PFSK-1 (cell line): ENCODE data around the gene MCM3AP.

ENCODE experiments used
- FOXP2 ChIP-seq: optimal IDR thresholded peaks from 2 replicates; pipeline ENCODE3; 2011; ENCODE audit warnings: borderline replicate concordance, control low read depth, inconsistent platforms; ENCODE audit not compliant: insufficient read depth; ENCODE audit errors: extremely low read length, extremely low read depth
- POLR2AphosphoS5 ChIP-seq: IDR thresholded peaks from 2 replicates; pipeline ENCODE4 v1.6.1; 2012; ENCODE audit warnings: low read depth, mild to moderate bottlenecking, control low read depth, low read length, moderate library complexity
- SIN3A ChIP-seq: IDR thresholded peaks from 2 replicates; pipeline ENCODE4 v1.6.1; 2012; ENCODE audit warnings: mild to moderate bottlenecking, low read length, moderate library complexity, borderline replicate concordance; ENCODE audit not compliant: insufficient read depth
- TAF1 ChIP-seq: IDR thresholded peaks from 2 replicates; pipeline ENCODE4 v1.6.1; 2012; ENCODE audit warnings: low read length, control low read depth, borderline replicate concordance; ENCODE audit not compliant: insufficient read depth
- TF ChIP-seq, protein P1 (sequence below), 2 experiments: IDR thresholded peaks; 2 replicates each; pipeline versions ENCODE4 v1.6.1 to v1.8.0; 2011 to 2012; ENCODE audit warnings: low read depth in 2 of 2, low read length in 2 of 2, control low read depth in 1 of 2, inconsistent platforms in 1 of 2, mild to moderate bottlenecking in 1 of 2, moderate library complexity in 1 of 2; ENCODE audit not compliant: insufficient read depth in 1 of 2

Gene MCM3AP

DNA sequence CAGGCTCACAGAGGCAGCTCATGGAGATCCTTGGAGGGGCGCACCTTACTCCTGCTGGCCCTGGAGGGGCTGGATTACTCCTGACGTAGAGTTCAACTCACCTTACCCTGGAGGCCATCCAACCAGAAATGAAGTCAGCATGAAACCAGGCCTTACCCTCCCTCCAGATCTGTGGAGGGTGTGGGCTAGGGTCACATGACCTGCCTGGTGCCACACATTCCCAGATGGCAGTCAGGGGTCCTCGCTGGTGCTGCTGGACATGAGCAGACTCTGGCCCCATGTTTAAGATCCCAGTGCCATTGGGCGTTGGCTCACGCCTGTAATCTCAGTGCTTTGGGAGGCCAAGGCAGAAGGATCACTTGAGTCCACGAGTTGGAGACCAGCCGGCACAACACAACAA, 33.8 kb upstream of the MCM3AP start:
- TF ChIP-seq, protein P1, sequence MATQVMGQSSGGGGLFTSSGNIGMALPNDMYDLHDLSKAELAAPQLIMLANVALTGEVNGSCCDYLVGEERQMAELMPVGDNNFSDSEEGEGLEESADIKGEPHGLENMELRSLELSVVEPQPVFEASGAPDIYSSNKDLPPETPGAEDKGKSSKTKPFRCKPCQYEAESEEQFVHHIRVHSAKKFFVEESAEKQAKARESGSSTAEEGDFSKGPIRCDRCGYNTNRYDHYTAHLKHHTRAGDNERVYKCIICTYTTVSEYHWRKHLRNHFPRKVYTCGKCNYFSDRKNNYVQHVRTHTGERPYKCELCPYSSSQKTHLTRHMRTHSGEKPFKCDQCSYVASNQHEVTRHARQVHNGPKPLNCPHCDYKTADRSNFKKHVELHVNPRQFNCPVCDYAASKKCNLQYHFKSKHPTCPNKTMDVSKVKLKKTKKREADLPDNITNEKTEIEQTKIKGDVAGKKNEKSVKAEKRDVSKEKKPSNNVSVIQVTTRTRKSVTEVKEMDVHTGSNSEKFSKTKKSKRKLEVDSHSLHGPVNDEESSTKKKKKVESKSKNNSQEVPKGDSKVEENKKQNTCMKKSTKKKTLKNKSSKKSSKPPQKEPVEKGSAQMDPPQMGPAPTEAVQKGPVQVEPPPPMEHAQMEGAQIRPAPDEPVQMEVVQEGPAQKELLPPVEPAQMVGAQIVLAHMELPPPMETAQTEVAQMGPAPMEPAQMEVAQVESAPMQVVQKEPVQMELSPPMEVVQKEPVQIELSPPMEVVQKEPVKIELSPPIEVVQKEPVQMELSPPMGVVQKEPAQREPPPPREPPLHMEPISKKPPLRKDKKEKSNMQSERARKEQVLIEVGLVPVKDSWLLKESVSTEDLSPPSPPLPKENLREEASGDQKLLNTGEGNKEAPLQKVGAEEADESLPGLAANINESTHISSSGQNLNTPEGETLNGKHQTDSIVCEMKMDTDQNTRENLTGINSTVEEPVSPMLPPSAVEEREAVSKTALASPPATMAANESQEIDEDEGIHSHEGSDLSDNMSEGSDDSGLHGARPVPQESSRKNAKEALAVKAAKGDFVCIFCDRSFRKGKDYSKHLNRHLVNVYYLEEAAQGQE (IDR thresholded peaks at IDR 0.05; ENCODE audit: insufficient read depth in 1 of 2, low read depth in 2 of 2, low read length in 2 of 2), result no peak
- no peak for TF ChIP-seq FOXP2
- no peak for TF ChIP-seq TAF1
- no peak for TF ChIP-seq POLR2AphosphoS5
- no peak for TF ChIP-seq SIN3A

- TF ChIP-seq POLR2AphosphoS5, result peak; percentile 39; the same call in 1 of the 2 replicates
- TF ChIP-seq FOXP2, result no peak
Measured at GRCh38 chr21:46318464-46318845, 33.0 kb upstream of the MCM3AP start.

DNA sequence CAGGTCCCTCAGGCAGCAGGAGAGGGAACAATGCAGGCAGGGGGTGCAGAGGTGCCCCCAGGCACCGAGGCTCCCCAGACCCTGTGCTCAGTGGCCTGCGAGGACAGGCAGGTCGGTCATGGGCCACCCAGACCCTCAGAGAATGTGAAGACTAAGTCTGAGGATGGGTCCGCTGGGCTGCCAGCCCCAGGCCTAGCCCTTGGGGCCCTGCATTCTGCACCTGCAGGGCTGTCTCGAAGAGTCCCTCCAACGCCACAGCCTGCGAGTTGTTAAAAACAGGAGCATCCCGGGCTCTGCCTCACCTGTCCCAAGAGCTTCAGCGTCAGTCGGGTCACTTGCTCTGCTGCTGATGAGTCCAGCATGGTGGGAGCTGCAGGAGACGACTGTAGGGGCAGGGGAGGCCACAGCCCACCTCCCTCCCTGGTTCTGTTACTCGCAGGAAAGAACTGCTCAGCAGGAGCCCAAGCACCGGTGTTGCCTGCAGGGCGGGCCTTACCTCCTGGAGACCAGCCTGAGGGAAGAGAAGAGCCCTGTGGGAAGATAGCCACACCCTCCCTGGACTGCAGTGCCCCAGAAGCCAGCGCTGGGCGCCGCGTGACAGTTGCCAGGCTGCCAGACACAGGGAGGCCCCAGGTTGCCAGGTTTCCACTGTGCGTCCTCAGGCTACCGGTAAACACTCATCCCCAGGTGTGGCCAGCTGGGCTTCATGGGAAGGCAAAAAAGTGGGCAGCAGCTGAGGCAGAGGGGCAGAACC, 32.5 kb upstream of the MCM3AP start:
- TF ChIP-seq SIN3A, result no peak
- TF ChIP-seq FOXP2, result no peak
- no peak for TF ChIP-seq POLR2AphosphoS5
- TF ChIP-seq TAF1, result no peak
- TF ChIP-seq, protein P1 (IDR thresholded peaks at IDR 0.05; ENCODE audit: insufficient read depth in 1 of 2, low read depth in 2 of 2, low read length in 2 of 2), result no peak

DNA sequence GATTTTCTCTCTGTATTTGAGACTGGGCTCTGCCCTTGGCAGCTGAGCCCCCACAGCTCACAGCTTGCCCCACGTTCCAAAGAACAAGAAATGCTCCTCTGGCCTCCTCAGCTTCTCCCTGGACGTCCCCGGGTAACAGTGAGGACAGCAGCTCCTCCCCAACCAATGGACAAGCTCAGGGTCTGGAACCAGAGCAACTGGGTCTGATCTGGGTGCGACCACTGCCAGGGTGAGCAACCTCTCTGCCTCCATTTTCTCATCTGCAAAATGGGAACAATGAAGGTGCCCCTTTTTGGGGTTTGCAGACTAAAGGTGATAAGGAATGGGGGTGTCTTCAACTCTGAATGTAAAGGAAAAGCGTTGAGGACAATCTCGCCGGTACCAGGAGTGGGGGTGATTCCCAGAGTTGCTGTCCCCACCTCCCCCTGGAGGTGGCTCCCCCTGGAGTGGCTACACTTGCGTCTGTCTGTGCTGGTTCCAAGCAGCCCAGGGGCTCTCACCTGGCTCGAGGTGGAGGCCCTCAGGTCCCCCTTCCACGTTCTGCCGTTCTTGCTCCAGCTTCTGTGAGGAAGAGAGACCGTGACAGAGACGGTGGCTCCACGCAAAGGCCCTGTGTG, 31.4 kb upstream of the MCM3AP start:
- TF ChIP-seq FOXP2 (no peak), SIN3A (no peak), TAF1 (no peak), POLR2AphosphoS5 (no peak)

- TF ChIP-seq TAF1, result no peak
- TF ChIP-seq, protein P1 (IDR thresholded peaks at IDR 0.05; ENCODE audit: insufficient read depth in 1 of 2, low read depth in 2 of 2, low read length in 2 of 2), result no peak
- no peak for TF ChIP-seq POLR2AphosphoS5
- TF ChIP-seq SIN3A, result no peak
- TF ChIP-seq FOXP2, result no peak
Measured at GRCh38 chr21:46314441-46315020, 29.1 kb upstream of the MCM3AP start.
